ENCODE measurements around the gene TMEM178B.
"Not testable (repeated sequence)": the region's sequence is repeated elsewhere in the genome, so short reads cannot be mapped to it uniquely, and the experiment has no call there.

The TMEM178B gene

GRCh38 chr7:141073641-141074161 lies at the start of gene TMEM178B:
TSS of gene TMEM178B (plus strand) at chr7:141074064.
- DNase-seq: no peak

- no peak for DNase-seq
Measured at GRCh38 chr7:141024668-141025067, 49.2 kb upstream of the TMEM178B start.

GRCh38 chr7:141027043-141027442 lies 46.8 kb upstream of the TMEM178B start:
- no peak for DNase-seq

- no peak for DNase-seq
Measured at GRCh38 chr7:141028767-141029166, 45.1 kb upstream of the TMEM178B start.

- not testable (repeated sequence) for DNase-seq
Measured at GRCh38 chr7:141032539-141033323, 41.1 kb upstream of the TMEM178B start.

GRCh38 chr7:141038100-141038499 lies 35.8 kb upstream of the TMEM178B start:
- DNase-seq: not testable (repeated sequence)

GRCh38 chr7:141039376-141039775 lies 34.5 kb upstream of the TMEM178B start:
- DNase-seq: no peak

- DNase-seq: no peak
Measured at GRCh38 chr7:141042222-141043193, 31.4 kb upstream of the TMEM178B start.

- DNase-seq: no peak
Measured at GRCh38 chr7:141043616-141044015, 30.2 kb upstream of the TMEM178B start.

- no peak for DNase-seq
Measured at GRCh38 chr7:141045126-141045841, 28.6 kb upstream of the TMEM178B start.

- no peak for DNase-seq
Measured at GRCh38 chr7:141045842-141046620, 27.8 kb upstream of the TMEM178B start.

- peak; percentile 52 for DNase-seq
Measured at GRCh38 chr7:141053626-141054025, 20.2 kb upstream of the TMEM178B start.

GRCh38 chr7:141055146-141055545 lies 18.7 kb upstream of the TMEM178B start:
- DNase-seq: no peak

GRCh38 chr7:141057788-141058187 lies 16.1 kb upstream of the TMEM178B start:
- no peak for DNase-seq

GRCh38 chr7:141067856-141068255 lies 6.0 kb upstream of the TMEM178B start:
- not testable (repeated sequence) for DNase-seq

GRCh38 chr7:141071260-141071854 lies 2.5 kb upstream of the TMEM178B start:
- no peak for DNase-seq

GRCh38 chr7:141071855-141072547 lies 1.9 kb upstream of the TMEM178B start:
- DNase-seq: no peak

- DNase-seq: no peak
Measured at GRCh38 chr7:141072548-141073172, 1.2 kb upstream of the TMEM178B start.

- no peak for DNase-seq
Measured at GRCh38 chr7:141073173-141073640, 657 bp upstream of the TMEM178B start.
